ENCODE data around the gene TBL1X. TPM values are rescaled to one million over a fixed set of nuclear protein-coding genes. Genes with fewer than 3 reads are reported as not detected.

The TBL1X gene
- total RNA-seq, 1 donor from 2014 or later, result 6.3 TPM

GRCh38 chrX:9724711-9725110 lies 259.9 kb downstream of the TBL1X start:
- Histone ChIP-seq H3K36me3 (ENCODE audit: control insufficient read depth in 3 of 3, insufficient read depth in 3 of 3, low read length in 3 of 3) (peaks cover 0 to 4% (median 2%) of the 10 kb centered on the region in 3 donors), H3K9ac (ENCODE audit: low read depth in 1 of 3, low read length in 3 of 3) (no peak overlapping the region), H3K4me1 (ENCODE audit: control insufficient read depth in 3 of 3, insufficient read depth in 3 of 3, low read length in 3 of 3) (no peaks in the 10 kb centered on the region), H3K9me3 (ENCODE audit: control insufficient read depth in 3 of 3, low read length in 3 of 3) (peaks cover 0 to 13% (median 3%) of the 10 kb centered on the region in 3 donors), H3K27ac (ENCODE audit: low read depth, low read length) (no peak overlapping the region), H3K4me3 (ENCODE audit: low read length in 3 of 3) (no peak overlapping the region), H3K27me3 (ENCODE audit: control insufficient read depth in 3 of 3, insufficient read depth in 3 of 3, low read length in 3 of 3) (no peaks in the 10 kb centered on the region)

- peaks cover 0 to 14% (median 3%) of the 10 kb centered on the region in 3 donors for H3K9me3 ChIP-seq (ENCODE audit: control insufficient read depth in 3 of 3, low read length in 3 of 3)
- no peak overlapping the region for H3K4me3 ChIP-seq (ENCODE audit: low read length in 3 of 3)
- no peaks in the 10 kb centered on the region for H3K36me3 ChIP-seq (ENCODE audit: control insufficient read depth in 3 of 3, insufficient read depth in 3 of 3, low read length in 3 of 3)
- no peaks in the 10 kb centered on the region for H3K4me1 ChIP-seq (ENCODE audit: control insufficient read depth in 3 of 3, insufficient read depth in 3 of 3, low read length in 3 of 3)
- H3K9ac ChIP-seq (ENCODE audit: low read depth in 1 of 3, low read length in 3 of 3), result no peak overlapping the region
- no peak overlapping the region for H3K27ac ChIP-seq (ENCODE audit: low read depth, low read length)
- H3K27me3 ChIP-seq (ENCODE audit: control insufficient read depth in 3 of 3, insufficient read depth in 3 of 3, low read length in 3 of 3), result peaks cover 0 to 5% (median 2%) of the 10 kb centered on the region in 3 donors
These were observed 263.4 kb downstream of the TBL1X start for GRCh38 chrX:9728261-9728660.

GRCh38 chrX:9729171-9729885 lies 264.5 kb downstream of the TBL1X start:
- Histone ChIP-seq H3K36me3 (ENCODE audit: control insufficient read depth in 3 of 3, insufficient read depth in 3 of 3, low read length in 3 of 3) (no peaks in the 10 kb centered on the region), H3K9me3 (ENCODE audit: control insufficient read depth in 3 of 3, low read length in 3 of 3) (peaks cover 0 to 14% (median 3%) of the 10 kb centered on the region in 3 donors), H3K4me3 (ENCODE audit: low read length in 3 of 3) (no peak overlapping the region), H3K9ac (ENCODE audit: low read depth in 1 of 3, low read length in 3 of 3) (no peak overlapping the region), H3K27me3 (ENCODE audit: control insufficient read depth in 3 of 3, insufficient read depth in 3 of 3, low read length in 3 of 3) (peaks cover 0 to 5% (median 2%) of the 10 kb centered on the region in 3 donors), H3K4me1 (ENCODE audit: control insufficient read depth in 3 of 3, insufficient read depth in 3 of 3, low read length in 3 of 3) (no peaks in the 10 kb centered on the region), H3K27ac (ENCODE audit: low read depth, low read length) (no peak overlapping the region)

GRCh38 chrX:9730078-9730477 lies 265.2 kb downstream of the TBL1X start:
- Histone ChIP-seq H3K36me3 (ENCODE audit: control insufficient read depth in 3 of 3, insufficient read depth in 3 of 3, low read length in 3 of 3) (no peaks in the 10 kb centered on the region), H3K27ac (ENCODE audit: low read depth, low read length) (no peak overlapping the region), H3K27me3 (ENCODE audit: control insufficient read depth in 3 of 3, insufficient read depth in 3 of 3, low read length in 3 of 3) (peaks cover 0 to 5% (median 2%) of the 10 kb centered on the region in 3 donors), H3K9me3 (ENCODE audit: control insufficient read depth in 3 of 3, low read length in 3 of 3) (peaks cover 0 to 14% (median 3%) of the 10 kb centered on the region in 3 donors), H3K4me3 (ENCODE audit: low read length in 3 of 3) (no peak overlapping the region), H3K4me1 (ENCODE audit: control insufficient read depth in 3 of 3, insufficient read depth in 3 of 3, low read length in 3 of 3) (no peaks in the 10 kb centered on the region), H3K9ac (ENCODE audit: low read depth in 1 of 3, low read length in 3 of 3) (no peak overlapping the region)

- H3K27ac ChIP-seq (ENCODE audit: low read depth, low read length), result no peak overlapping the region
- peaks cover 0 to 5% (median 2%) of the 10 kb centered on the region in 3 donors for H3K27me3 ChIP-seq (ENCODE audit: control insufficient read depth in 3 of 3, insufficient read depth in 3 of 3, low read length in 3 of 3)
- no peak overlapping the region for H3K9ac ChIP-seq (ENCODE audit: low read depth in 1 of 3, low read length in 3 of 3)
- no peaks in the 10 kb centered on the region for H3K4me1 ChIP-seq (ENCODE audit: control insufficient read depth in 3 of 3, insufficient read depth in 3 of 3, low read length in 3 of 3)
- H3K4me3 ChIP-seq (ENCODE audit: low read length in 3 of 3), result no peak overlapping the region
- H3K36me3 ChIP-seq (ENCODE audit: control insufficient read depth in 3 of 3, insufficient read depth in 3 of 3, low read length in 3 of 3), result no peaks in the 10 kb centered on the region
- peaks cover 0 to 14% (median 3%) of the 10 kb centered on the region in 3 donors for H3K9me3 ChIP-seq (ENCODE audit: control insufficient read depth in 3 of 3, low read length in 3 of 3)
These were observed 265.9 kb downstream of the TBL1X start for GRCh38 chrX:9730752-9731151.

- Histone ChIP-seq H3K9ac (ENCODE audit: low read depth in 1 of 3, low read length in 3 of 3) (no peak overlapping the region), H3K9me3 (ENCODE audit: control insufficient read depth in 3 of 3, low read length in 3 of 3) (peaks cover 0 to under 1% (median 0%) of the 10 kb centered on the region in 3 donors), H3K36me3 (ENCODE audit: control insufficient read depth in 3 of 3, insufficient read depth in 3 of 3, low read length in 3 of 3) (no peaks in the 10 kb centered on the region), H3K4me1 (ENCODE audit: control insufficient read depth in 3 of 3, insufficient read depth in 3 of 3, low read length in 3 of 3) (no peaks in the 10 kb centered on the region), H3K27ac (ENCODE audit: low read depth, low read length) (no peak overlapping the region), H3K27me3 (ENCODE audit: control insufficient read depth in 3 of 3, insufficient read depth in 3 of 3, low read length in 3 of 3) (no peaks in the 10 kb centered on the region), H3K4me3 (ENCODE audit: low read length in 3 of 3) (no peak overlapping the region)
These were observed 272.5 kb downstream of the TBL1X start for GRCh38 chrX:9737363-9737762.

- Histone ChIP-seq H3K9me3 (ENCODE audit: control insufficient read depth in 3 of 3, low read length in 3 of 3) (no peaks in the 10 kb centered on the region), H3K36me3 (ENCODE audit: control insufficient read depth in 3 of 3, insufficient read depth in 3 of 3, low read length in 3 of 3) (no peaks in the 10 kb centered on the region), H3K27me3 (ENCODE audit: control insufficient read depth in 3 of 3, insufficient read depth in 3 of 3, low read length in 3 of 3) (no peaks in the 10 kb centered on the region), H3K27ac (ENCODE audit: low read depth, low read length) (no peak overlapping the region), H3K4me1 (ENCODE audit: control insufficient read depth in 3 of 3, insufficient read depth in 3 of 3, low read length in 3 of 3) (no peaks in the 10 kb centered on the region), H3K4me3 (ENCODE audit: low read length in 3 of 3) (no peak overlapping the region), H3K9ac (ENCODE audit: low read depth in 1 of 3, low read length in 3 of 3) (no peak overlapping the region)
These were observed 273.3 kb downstream of the TBL1X start for GRCh38 chrX:9738151-9738550.

GRCh38 chrX:9739130-9739529 lies 274.3 kb downstream of the TBL1X start:
- Histone ChIP-seq H3K4me1 (ENCODE audit: control insufficient read depth in 3 of 3, insufficient read depth in 3 of 3, low read length in 3 of 3) (no peaks in the 10 kb centered on the region), H3K9me3 (ENCODE audit: control insufficient read depth in 3 of 3, low read length in 3 of 3) (no peaks in the 10 kb centered on the region), H3K9ac (ENCODE audit: low read depth in 1 of 3, low read length in 3 of 3) (no peak overlapping the region), H3K36me3 (ENCODE audit: control insufficient read depth in 3 of 3, insufficient read depth in 3 of 3, low read length in 3 of 3) (no peaks in the 10 kb centered on the region), H3K27ac (ENCODE audit: low read depth, low read length) (no peak overlapping the region), H3K27me3 (ENCODE audit: control insufficient read depth in 3 of 3, insufficient read depth in 3 of 3, low read length in 3 of 3) (no peaks in the 10 kb centered on the region), H3K4me3 (ENCODE audit: low read length in 3 of 3) (no peak overlapping the region)

- Histone ChIP-seq H3K36me3 (ENCODE audit: control insufficient read depth in 3 of 3, insufficient read depth in 3 of 3, low read length in 3 of 3) (no peaks in the 10 kb centered on the region), H3K4me1 (ENCODE audit: control insufficient read depth in 3 of 3, insufficient read depth in 3 of 3, low read length in 3 of 3) (no peaks in the 10 kb centered on the region), H3K9ac (ENCODE audit: low read depth in 1 of 3, low read length in 3 of 3) (no peak overlapping the region)
These were observed 280.7 kb downstream of the TBL1X start for GRCh38 chrX:9745417-9746115.

GRCh38 chrX:9746148-9746888 lies 281.5 kb downstream of the TBL1X start:
- no peaks in the 10 kb centered on the region for H3K4me1 ChIP-seq (ENCODE audit: control insufficient read depth in 3 of 3, insufficient read depth in 3 of 3, low read length in 3 of 3)
- H3K27me3 ChIP-seq (ENCODE audit: control insufficient read depth in 3 of 3, insufficient read depth in 3 of 3, low read length in 3 of 3), result no peaks in the 10 kb centered on the region
- H3K9me3 ChIP-seq (ENCODE audit: control insufficient read depth in 3 of 3, low read length in 3 of 3), result no peaks in the 10 kb centered on the region
- no peaks in the 10 kb centered on the region for H3K36me3 ChIP-seq (ENCODE audit: control insufficient read depth in 3 of 3, insufficient read depth in 3 of 3, low read length in 3 of 3)
- H3K4me3 ChIP-seq (ENCODE audit: low read length in 3 of 3), result no peak overlapping the region
- H3K27ac ChIP-seq (ENCODE audit: low read depth, low read length), result no peak overlapping the region
- H3K9ac ChIP-seq (ENCODE audit: low read depth in 1 of 3, low read length in 3 of 3), result no peak overlapping the region

More at GRCh38 chrX:9745417-9746115, 280.7 kb downstream of the TBL1X start:
- Histone ChIP-seq H3K9me3 (ENCODE audit: control insufficient read depth in 3 of 3, low read length in 3 of 3) (no peaks in the 10 kb centered on the region), H3K27me3 (ENCODE audit: control insufficient read depth in 3 of 3, insufficient read depth in 3 of 3, low read length in 3 of 3) (no peaks in the 10 kb centered on the region), H3K4me3 (ENCODE audit: low read length in 3 of 3) (no peak overlapping the region), H3K27ac (ENCODE audit: low read depth, low read length) (no peak overlapping the region)
